Inferior parietal cortex (tissue), 1 donor: ENCODE data around the gene HOMER2.
"Not testable (repeated sequence)": the region's sequence is repeated elsewhere in the genome, so short reads cannot be mapped to it uniquely, and the experiment has no call there.

Experiments used
- DNase-seq: peaks from one replicate; pipeline ENCODE4 v3.0.0-alpha.2; 2016; ENCODE audit errors: extremely low spot score

The HOMER2 gene

GRCh38 chr15:82964890-82965289 lies 12.4 kb upstream of the HOMER2 start:
- DNase-seq: no peak

DNA sequence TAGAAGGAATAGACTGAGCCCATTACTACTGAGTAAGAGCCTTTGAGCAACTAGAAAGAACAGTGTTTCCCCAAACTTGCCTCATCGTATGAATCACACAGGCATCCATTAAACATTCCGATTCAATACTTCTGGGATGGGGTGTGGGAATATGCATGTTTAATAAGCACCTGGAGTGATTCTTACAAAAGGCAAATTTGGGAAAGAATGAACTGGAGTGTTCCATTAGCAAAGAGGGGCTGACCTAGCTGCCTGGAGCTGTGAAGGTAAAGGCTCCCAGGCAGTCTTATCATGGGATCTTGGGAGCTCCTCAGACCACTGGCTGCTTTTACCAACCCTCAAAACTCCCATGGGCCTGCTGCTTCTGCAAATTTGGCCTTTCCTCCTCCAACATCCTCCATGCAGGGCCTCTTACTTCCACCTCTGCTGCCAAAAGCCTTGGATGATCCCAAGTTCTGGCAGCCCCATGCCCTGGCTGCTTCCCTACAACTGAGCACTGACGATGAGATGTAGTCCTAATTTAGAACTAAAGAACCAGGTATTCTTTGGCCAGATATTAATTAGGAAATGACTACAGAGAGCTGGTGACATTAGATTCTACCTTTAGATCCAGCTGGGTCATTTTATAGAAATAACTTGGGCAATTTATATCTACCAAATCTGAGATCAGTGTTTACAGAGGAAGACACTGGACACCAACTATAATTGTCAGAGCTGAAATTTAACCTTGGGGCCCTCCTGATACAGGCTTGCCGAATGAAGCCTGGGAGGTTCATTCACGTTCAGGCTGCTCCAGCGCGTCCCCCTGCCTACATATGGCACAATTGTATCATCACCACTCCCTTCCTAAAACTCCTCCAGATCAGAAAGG lies 11.2 kb upstream of the HOMER2 start:
- DNase-seq: no peak

- no peak for DNase-seq
Measured at GRCh38 chr15:82960766-82961165, 8.2 kb upstream of the HOMER2 start.

DNA sequence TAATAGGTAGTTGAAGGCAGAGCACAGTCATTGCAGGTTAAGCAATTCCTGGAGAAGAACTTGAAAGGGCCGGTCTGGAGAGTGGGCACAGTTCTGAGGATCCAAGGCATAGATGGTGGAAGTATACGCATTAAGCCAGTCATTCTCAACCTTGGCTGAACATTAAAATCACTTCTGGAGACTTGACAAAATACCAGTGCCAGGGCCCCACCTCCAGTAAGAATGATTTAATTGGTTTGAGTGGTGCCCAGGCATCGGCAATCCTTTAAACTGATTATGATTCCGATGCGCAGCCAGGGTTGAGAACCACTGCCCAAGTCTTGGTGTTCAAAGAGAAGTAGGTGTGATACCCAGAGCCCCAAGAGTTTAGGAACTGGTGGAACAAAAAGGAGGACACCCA lies 6.9 kb upstream of the HOMER2 start:
- DNase-seq: no peak

GRCh38 chr15:82958638-82959037 lies 6.1 kb upstream of the HOMER2 start:
- no peak for DNase-seq

DNA sequence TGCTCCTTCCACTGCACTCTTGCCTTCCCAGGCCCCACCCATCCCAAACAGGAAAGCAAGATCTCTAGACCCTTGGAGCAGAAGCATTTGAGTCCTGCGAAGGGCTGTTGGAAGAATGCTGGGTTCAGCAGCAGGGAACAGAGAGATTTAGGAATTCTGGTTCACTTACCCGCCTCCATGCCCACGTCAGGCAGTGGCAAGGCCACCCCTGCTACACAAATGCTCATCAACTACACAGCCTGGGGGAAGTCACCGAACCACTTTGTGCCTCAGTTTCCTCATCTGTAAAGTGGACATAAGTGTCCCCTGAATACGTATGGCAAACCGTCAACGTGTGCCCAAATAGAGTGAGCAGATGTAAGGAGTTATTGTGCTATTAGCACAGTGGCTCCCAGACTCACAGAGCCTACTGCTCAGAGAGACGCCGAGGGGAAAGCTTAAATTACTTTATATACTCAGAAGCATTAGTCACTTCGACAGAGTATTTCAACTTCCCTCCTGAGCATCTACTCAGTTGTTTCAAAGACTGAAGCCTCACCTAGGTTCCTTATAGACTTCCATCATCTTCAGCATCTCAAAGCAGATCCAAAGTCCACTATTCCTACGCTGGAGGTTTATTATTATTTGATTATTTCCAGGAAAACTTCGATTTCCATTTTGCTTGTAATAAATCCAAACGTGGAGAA lies 905 bp downstream of the HOMER2 start:
- DNase-seq: no peak

DNA sequence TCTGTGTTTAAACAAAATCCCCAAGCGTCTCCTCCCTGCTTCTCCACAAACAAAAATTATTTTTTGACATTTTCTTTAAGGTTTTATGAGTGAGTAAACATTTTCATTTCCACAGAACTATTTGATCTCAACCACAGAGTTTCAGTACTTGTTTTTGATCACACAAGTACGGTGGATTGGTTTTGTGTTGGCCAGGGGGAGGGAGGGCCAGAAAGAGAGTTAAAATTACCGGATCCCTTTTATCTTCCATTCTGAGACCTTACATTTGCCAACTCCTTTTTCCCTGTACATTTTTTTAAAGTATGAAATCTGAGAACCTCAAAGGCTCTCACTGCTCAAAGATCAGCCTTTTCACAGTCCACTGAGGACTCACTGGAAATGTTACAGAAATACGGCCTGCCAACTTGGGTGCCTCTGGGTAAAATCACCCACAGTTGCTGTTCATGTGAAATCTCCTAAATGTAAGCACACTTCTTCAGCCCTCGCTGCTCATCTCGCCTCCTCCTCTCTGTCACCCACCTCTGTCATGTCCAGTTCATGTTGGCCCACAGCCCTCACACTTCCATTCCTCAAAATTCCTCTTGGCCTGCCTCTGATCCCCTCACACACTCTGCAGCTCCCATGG lies 1.7 kb downstream of the HOMER2 start:
- no peak for DNase-seq

DNA sequence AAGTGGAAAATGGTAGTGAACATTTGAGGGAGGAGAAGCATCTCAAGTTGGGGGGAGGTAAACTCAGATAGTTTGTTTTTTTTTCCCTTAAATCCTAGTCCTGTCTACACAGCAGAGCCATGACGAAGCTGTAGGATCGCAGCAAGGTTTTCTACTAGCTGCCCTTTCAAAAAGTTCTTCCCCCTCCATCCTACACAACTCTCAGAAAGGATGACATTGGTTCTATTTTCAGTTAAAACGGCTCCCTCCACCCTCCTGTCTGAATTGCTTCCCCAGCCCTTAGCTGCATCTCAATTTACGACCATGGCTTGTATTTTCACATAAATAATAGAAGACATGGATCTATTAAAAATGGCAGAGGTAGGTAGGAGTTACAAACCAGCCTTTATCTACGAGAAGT lies 2.2 kb downstream of the HOMER2 start:
- no peak for DNase-seq

DNA sequence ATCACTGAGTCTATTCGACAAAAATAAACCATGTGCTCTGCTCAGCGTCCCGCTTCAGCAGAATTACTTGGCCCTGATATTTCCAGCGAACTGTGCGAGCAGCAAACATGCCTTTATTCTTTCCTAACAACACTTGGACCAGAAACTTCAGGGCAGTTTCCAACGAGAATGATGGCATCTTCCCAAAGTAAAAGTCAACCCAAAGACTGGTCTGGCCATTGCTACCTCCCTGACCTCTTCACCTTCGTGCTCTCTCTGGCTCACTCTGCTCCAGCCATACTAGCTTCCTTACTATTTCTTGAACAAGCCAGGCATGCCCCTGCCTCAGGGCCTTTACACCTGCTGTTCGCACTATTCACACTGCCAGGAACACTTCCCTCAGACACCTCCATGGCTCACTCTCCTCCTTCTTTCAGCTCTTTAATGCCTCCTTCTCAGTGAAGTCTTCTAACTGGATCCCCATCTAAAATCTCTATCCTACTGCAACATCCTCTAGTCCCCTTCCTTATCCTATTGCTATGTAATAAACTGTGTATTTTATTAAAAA lies 6.3 kb downstream of the HOMER2 start:
- no peak for DNase-seq

DNA sequence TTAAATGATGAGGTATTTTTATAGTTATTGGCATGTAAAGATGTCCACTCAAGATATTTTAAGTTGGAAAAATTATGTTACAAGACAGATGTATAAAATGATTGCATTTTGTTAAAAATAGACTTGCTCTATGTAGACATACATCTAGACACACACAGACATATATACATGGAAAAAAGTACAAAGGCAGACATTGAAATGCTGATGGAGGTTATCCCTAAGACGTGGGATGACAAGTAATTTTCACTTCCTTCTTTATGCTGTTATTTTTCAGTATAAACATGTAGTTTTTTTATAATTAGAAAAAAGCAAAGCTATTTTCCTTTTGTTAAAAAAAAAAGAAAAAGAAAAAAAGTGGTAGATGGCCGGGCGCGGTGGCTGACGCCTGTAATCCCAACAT lies 7.2 kb downstream of the HOMER2 start:
- no peak for DNase-seq

- DNase-seq: no peak
Measured at GRCh38 chr15:82944821-82945220, 7.7 kb downstream of the HOMER2 start.

DNA sequence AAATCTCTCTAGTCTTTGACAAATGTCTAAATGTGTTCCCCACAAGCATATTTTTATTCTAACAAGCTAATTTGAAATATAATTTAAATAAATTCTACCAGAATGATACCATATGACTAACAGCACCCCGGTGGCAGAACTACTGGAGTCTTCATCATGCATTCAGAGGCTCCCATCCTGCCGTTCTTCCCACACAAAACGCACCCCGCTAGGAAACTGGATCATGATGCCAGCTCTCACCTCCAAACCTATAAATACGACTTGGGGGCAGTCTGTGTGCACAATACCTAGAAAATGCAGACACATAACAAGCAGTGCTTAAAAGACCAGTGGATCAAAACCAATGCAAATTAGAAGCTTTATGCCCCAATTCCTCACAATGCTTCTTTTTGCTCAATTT lies 8.5 kb downstream of the HOMER2 start:
- DNase-seq: no peak

GRCh38 chr15:82943176-82943575 lies 9.3 kb downstream of the HOMER2 start:
- DNase-seq: no peak

GRCh38 chr15:82942691-82943090 lies 9.8 kb downstream of the HOMER2 start:
- DNase-seq: no peak

DNA sequence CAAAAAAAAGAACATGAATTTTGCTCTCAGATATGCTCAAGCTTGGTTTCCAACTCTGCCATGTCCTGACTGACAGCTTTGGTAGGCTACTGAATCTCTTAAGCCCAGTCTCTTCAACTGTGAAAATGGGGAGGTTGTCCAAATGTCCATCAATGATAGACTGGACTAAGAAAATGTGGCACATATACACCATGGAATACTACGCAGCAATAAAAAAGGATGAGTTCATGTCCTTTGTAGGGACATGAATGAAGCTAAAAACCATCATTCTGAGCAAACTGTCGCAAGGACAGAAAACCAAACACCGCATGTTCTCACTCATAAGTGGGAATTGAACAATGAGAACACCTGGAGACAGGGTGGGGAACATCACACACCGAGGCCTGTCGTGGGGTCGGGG lies 12.8 kb downstream of the HOMER2 start:
- DNase-seq: not testable (repeated sequence)

DNA sequence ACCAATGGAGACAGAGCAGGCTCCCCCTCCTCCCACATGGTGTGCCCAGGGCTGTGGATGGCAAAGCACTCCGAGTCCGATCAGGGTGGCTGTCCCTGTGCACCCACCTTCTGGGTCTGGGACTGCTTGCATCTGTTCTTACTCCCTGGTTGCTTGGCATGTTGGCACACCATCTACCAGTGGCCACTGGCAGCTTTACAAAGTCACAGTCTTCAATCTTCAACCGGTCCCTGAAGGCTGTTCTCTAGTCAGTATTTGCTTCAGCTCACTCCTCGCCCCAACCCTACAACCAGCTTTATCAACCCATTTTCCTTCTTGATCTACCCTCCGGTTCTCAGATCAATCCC lies 14.8 kb downstream of the HOMER2 start:
- no peak for DNase-seq

DNA sequence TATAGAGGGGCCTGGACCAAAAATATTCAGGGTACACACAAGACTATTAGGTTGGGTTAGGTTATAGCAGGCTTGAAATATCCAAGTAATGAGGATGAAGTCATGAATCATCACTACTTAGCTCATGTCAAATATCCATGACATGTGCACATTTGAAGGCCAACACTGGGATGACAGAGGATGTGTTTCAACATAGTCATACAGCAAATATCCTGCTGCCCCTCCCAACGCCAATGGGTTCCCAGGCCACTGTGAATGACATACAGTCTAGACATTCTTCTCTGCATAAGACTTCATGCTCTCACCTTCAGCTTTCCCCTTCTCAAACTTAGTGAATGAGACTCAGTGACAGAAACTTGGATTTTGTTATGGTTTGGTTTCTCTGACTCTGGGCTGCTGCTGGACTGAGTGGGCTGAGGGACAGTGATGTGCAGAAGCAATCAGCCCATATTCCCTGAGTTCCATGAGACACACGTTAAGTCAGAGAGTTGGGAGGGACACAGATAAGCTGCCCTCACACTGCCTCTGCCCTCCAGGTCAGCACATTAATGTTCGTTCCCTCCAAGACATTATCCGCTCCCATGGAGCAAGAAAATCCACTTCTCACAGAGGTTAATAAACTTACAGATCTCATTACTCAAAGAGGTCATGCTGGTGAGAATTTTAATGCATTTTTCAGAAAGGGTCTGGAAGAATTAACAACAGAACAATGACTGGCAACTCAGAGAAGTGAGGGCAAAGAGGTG lies 15.4 kb downstream of the HOMER2 start:
- no peak for DNase-seq

GRCh38 chr15:82935382-82935781 lies 17.1 kb downstream of the HOMER2 start:
- DNase-seq: no peak

- DNase-seq: no peak
Measured at GRCh38 chr15:82934100-82934880, 18.2 kb downstream of the HOMER2 start.

DNA sequence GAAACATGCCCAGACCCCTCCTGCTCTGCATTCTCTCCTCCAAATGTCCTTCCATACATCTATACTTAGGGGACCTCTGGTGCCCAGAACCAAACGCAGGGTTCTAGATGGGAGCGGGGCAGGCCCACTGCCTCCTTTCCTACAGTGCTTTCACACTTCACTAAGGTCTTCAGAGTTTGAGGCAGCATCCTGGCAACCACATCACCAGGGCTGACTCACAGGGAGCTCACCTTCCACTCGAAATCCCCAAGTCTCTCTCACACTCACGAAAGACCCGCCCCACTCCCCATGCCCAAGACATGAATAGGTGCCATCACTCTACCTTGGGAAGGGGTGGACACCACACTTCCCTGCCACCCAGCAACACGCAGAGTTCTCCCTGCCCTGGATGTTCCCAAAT lies 18.9 kb downstream of the HOMER2 start:
- no peak for DNase-seq

DNA sequence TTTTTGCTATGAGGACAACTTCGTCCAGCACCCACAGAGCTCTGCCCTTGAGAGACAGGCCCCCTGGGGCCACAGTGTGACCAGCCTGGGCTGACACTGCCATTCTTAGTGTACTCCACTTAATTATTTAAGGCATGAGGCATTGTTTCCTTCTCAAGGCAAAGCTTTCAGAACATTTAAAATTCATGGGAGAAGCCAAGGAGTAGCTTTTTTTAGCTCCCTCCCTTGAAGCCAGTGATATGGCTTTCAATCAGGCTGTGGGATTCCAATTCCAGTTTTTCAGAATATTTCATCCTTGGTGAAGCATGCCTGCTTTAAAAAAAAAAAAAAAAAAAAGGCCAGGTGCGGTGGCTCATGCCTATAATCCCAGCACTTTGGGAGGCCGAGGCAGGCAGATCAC lies 21.3 kb downstream of the HOMER2 start:
- DNase-seq: no peak
